H1 (cell line): Measurements from ENCODE around the gene CCNY. TPM values are rescaled to one million over a fixed set of nuclear protein-coding genes. Genes with fewer than 3 reads are reported as not detected.

Source experiments
- BRCA1 ChIP-seq: IDR thresholded peaks from 2 replicates; pipeline ENCODE4 v1.6.1; 2012; ENCODE audit warnings: low read depth, low read length, improper control_type of control experiment
- EP300 ChIP-seq, 2 experiments: IDR thresholded peaks; 1 replicate in 1 of 2; 2 replicates in 1 of 2; pipeline ENCODE4 v1.6.1; 2011 to 2012; ENCODE audit warnings: low read depth in 2 of 2, low read length in 2 of 2, mild to moderate bottlenecking in 2 of 2, borderline replicate concordance in 1 of 2, inconsistent platforms in 1 of 2, moderate library complexity in 1 of 2
- polyA plus RNA-seq, 7 experiments: library from polyadenylated mRNA; depleted of rRNA in 3 of 7; stranded (reverse) in 5 of 7; unstranded in 2 of 7; fragments of >200 nt in 5 of 7; fragments of 200-250 nt in 2 of 7; gene quantifications; 1 replicate in 5 of 7; 2 replicates in 1 of 7; 4 replicates in 1 of 7; pipeline versions ENCODE4 v1.2.1 to v1.2.3, GENCODE V29; 2011 to 2013; ENCODE audit warnings: missing spikeins in 2 of 7, mixed read lengths in 2 of 7
- total RNA-seq: library from RNA; stranded (reverse); fragmentation: NEBNext Ultra II Directional; extraction: Animal tissue kit (Norgen Biotek cat#: 25700); gene quantifications from 2 replicates; pipeline ENCODE4 v1.2.1, GENCODE V29; 2021

The CCNY gene
- total and polyA plus RNA-seq, 2 of the 8 experiments (the other 6 are each of a cell fraction or from before 2014, with no cell fraction given), result 25.3 to 68.2 TPM

DNA sequence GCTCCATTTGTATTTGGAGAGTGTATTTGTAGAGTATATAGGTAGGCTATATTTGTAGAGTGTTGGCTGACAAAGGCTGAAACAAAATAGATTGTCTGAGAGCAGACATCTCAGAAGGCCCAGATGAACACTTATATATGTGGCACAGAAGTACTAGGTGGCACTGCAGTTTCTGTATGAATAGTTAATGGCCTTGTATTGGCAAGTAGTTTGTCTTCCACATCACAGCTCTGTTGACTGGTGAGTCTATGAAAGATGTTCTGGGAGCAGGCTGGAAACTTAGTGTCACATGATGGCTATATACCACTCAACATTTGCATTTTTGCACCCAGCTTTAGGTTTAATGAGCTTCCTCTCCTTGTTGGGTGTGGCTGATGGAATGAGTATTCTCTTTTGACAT lies 51.9 kb downstream of the CCNY start (continued):
- TF ChIP-seq EP300 (IDR thresholded peaks at IDR 0.05; ENCODE audit: borderline replicate concordance in 1 of 2, low read depth in 2 of 2, low read length in 2 of 2), result no peak
- no peak for TF ChIP-seq BRCA1
